ENCODE data around the gene PRIM2.
"Not testable (repeated sequence)": the region's sequence is repeated elsewhere in the genome, so short reads cannot be mapped to it uniquely, and the experiment has no call there.

Gene PRIM2

DNA sequence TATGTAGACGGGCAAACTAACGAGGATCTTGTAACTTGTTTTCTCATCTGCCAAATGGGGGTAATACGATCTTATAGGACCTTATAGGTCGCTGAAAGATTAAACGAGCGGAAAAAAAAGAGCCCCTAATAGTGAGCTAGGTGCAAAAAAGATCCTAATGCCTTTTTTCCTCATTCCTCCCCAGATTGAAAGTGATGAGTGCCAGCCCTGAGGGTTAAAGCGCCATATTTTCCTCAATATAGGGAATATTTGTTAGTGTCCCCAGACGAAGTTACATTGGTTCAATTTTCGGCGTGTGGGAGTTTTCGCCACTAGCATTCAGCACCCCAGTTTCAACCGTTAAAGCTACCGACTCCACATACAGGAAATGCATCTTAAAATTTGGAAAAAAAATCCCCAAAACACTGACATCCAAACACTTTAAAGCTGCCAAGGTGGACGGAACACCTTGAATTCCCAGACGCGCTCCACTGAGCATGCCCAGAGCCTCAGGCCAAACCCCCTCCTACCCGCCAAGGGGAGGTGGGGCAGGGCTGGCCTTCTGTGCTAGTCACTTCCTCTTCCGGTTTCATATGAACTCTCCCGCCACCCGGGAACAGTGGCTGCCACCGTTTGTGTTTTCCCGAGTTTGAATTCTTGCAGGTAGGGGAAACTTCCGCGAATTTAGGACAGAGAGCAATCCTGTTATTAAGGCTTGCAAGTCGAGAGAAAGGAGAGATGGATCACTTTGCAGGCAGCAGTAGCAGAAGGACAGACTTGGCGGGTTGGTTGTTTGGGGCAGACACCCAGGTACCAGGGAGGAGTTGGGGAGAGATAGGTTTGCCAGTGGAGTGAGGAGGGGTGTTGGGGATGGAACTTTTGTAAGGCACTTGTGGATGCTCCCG lies at the start of gene PRIM2:
Gene PRIM2, plus strand, starts transcription at position 571 of the 884 bp plus-strand sequence. CDS start 816 bp downstream, outside the sequence.
- peak; percentile 92 for FAIRE-seq

- no peak for FAIRE-seq
Observed at GRCh38 chr6:57268294-57268640, 49.2 kb upstream of the PRIM2 start.

DNA sequence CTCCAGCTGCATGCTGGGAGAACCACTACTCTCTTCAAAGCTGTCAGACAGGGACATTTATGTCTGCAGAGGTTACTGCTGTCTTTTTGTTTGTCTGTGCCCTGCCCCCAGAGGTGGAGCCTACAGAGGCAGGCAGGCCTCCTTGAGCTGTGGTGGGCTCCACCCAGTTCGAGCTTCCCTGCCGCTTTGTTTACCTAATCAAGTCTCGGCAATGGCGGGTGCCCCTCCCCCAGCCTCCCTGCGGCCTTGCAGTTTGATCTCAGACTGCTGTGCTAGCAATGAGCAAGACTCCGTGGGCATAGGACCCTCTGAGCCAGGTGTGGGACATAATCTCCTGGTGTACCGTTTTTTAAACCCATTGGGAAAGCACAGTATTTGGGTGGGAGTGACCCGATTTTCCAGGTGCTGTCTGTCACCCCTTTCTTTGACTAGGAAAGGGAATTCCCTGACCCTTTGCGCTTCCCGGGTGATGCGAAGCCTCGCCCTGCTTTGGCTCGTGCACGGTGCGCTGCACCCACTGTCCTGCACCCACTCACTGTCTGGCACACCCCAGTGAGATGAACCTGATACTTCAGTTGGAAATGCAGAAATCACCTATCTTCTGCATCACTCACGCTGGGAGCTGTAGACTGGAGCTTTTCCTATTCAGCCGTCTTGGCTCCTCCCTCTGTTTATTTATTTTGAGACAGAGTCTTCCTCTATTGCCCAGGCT lies 43.2 kb upstream of the PRIM2 start:
- FAIRE-seq = not testable (repeated sequence)

GRCh38 chr6:57275384-57275783 lies 42.0 kb upstream of the PRIM2 start:
- no peak for FAIRE-seq

- FAIRE-seq = no peak
Observed at GRCh38 chr6:57276946-57277345, 40.5 kb upstream of the PRIM2 start.

GRCh38 chr6:57278570-57278969 lies 38.9 kb upstream of the PRIM2 start:
- no peak for FAIRE-seq

- FAIRE-seq = no peak
Observed at GRCh38 chr6:57279013-57279412, 38.4 kb upstream of the PRIM2 start.

DNA sequence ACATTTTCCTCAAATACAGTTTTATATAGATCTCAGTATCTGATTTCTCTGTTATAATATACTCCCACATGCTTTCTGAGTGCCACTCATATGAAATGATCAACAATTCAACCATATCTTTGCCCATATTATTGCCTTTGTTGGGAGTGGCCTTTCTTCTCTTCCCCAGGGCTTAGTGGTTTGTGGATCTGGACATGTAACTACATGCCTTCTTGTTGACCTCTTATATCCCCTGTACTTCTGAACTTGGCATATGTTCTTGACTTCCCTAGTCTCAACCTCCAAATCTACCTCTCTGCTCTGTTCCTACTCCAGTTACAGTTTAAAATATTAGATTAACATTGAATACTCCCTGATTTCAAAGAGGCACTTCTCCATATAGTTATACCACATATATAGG lies 34.3 kb upstream of the PRIM2 start:
- FAIRE-seq = no peak

DNA sequence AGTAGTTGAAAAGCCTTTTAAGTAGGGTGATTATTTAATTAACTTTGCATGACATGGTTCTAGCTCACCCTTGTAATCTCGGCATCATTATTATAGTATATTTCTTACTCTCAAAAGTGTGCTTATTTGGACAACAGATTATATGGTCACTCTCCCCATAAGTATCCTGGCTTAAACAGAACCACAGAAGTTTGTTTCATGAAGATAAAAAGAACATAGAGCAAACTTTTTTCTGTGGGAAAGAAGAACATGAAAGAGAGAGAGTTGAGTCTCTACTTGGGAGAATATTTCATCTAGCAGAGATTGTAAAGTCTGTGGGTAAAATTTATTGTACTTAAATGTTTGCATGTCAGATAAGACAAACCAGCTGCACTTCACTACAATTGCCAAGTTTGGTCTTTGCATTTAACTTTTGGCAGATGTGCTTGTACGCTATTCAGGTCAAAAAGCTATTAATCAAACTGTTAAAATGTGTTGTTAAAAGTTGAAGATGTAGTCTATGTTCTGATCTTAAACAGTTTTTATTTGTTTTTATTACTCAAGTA lies 33.4 kb upstream of the PRIM2 start:
- FAIRE-seq = no peak

DNA sequence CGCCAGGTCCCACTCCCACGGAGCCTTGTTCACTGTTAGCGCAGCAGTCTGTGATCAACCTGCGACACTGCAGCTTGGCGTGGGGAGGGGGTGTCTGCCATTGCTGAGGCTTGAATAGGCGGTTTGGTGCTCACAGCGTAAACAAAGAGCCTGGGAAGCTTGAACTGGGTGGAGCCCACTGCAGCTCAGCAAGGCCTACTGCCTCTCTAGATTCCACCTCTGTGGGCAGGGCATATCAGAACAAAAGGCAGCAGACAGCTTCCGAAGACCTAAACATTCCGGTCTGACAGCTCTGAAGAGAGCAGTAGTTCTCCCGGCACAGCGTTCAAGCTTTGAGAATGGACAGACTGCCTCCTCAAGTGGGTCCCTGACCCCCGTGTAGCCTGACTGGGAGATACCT lies 29.3 kb upstream of the PRIM2 start:
- not testable (repeated sequence) for FAIRE-seq

DNA sequence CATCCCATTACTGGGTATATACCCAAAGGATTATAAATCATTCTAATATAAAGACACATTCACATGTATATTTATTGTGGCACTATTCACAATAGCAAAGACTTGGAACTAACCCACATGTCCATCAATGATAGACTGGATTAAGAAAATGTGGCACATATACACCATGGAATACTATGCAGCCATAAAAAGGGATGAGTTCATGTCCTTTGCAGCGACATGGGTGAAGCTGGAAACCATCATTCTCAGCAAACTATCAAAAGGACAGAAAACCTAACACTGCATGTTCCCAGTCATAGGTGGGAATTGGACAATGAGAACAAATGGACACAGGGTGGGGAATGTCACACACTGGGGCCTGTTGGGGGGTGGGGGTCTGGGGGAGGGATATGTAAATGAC lies 24.0 kb upstream of the PRIM2 start:
- FAIRE-seq = not testable (repeated sequence)

DNA sequence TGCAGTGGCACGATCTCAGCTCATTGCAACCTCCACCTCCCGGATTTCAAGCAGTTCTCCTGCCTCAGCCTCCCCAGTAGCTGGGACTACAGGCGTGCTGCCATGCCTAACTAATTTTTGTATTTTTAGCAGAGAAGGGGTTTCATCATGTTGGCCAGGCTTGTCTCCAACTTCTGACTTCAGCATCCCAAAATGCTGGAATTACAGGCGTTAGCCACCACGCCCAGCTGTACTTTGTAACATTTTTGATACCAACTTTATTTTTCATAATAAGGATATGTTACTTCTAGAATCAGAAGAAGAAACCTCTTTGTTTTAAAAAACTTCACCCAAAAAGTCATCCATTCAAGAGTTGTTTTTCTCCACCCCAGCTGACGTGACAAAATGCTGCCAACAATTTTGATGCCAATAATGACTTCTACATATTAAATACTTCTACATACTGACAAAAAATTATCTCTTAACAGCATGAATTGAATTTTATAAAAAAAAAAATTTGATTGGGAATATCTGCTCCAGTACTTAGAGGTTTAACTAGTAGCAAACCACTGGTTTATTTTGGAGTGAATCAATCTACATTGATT lies 22.5 kb upstream of the PRIM2 start:
- no peak for FAIRE-seq

DNA sequence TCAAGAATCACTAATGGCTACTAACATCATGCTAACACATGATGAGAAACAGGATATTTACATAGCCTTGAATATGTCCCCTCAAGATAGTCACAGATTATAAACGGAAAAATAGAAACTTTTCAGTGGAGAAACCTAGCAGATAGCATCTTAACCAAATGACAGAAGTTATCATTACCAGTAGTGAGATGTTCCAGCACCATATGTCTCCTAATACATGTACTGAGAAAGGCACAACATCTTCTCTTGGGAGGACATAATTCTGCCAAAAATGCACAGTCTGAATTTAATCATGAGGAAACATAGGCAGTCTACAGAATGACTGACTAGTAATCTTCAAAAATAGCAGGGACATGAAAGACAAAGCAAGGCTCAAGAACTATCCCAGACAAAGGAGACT lies 19.9 kb upstream of the PRIM2 start:
- no peak for FAIRE-seq

DNA sequence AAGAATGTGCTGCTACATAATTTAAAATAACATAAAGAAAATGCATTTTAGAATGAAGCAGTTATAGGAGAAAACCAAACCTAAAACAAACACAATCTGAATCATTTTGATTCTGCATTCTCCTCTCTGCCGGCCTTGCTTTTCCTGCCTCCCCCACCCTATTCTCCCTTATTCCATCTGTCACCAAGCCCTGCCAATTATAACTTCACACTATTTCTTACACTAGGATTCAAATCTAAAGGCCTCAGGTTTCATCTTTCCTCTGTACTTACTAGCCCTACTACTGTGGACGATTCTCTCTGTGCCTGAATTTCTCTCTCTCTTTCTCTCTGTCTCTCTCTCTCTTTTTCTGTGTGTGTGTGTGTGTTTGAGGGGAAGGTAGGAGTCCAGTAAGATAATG lies 18.7 kb upstream of the PRIM2 start:
- no peak for FAIRE-seq

GRCh38 chr6:57301757-57302156 lies 15.7 kb upstream of the PRIM2 start:
- FAIRE-seq = no peak

GRCh38 chr6:57302477-57302876 lies 15.0 kb upstream of the PRIM2 start:
- no peak for FAIRE-seq

DNA sequence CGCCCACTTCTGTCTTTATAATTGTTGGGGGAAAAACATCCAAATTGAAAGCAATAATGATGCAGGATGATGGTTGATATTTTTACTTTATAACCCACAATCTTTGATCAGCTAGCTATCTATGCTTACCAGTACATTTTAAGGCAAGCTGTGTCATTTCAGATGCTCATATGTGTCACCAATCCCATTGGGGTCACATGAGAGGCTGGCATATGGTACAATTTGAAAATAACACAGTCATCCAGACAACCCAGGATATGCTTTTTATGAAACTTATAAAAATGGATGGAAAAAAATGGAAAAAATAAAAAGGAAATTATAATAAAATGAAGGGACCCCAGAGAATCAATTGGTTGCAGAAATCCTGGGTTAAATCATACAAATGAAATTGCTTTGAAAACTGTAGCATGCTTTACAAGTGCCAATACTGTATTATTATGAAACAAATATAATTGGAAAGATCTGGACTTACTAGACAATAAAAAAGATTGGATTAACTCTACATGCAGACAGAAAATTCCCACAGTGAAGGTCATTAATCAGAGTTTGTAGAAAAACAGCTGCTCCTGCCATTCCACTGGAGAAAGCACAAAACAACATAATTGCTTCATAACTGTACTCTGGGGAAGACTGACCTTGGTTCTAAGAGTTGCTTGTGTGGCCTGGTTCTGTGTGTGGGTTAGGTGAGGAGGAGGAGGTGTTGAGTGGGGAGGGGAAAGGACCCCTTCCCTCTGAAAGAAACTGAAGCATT lies 13.3 kb upstream of the PRIM2 start:
- no peak for FAIRE-seq

- no peak for FAIRE-seq
Observed at GRCh38 chr6:57305107-57305506, 12.3 kb upstream of the PRIM2 start.

GRCh38 chr6:57305761-57306160 lies 11.7 kb upstream of the PRIM2 start:
- FAIRE-seq = no peak

DNA sequence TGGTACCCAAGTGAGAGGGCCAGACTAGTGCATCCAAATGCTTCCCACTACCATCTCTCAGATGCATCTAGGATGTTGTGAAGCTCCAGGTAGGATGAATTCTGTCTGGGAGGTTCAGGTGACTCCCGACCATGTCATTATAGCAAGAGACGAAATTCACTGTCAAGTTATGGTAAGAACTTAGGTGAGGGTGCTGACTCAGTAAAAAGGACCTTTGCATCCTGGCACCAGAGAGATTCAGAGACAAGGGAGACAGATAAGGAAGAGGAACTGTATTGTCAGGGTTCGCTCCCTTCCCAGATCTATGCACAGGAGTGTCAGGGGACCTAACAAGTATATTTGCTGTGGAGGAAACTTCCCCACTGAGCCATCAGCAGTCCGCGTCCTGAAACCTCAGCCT lies 11.2 kb upstream of the PRIM2 start:
- FAIRE-seq = no peak

DNA sequence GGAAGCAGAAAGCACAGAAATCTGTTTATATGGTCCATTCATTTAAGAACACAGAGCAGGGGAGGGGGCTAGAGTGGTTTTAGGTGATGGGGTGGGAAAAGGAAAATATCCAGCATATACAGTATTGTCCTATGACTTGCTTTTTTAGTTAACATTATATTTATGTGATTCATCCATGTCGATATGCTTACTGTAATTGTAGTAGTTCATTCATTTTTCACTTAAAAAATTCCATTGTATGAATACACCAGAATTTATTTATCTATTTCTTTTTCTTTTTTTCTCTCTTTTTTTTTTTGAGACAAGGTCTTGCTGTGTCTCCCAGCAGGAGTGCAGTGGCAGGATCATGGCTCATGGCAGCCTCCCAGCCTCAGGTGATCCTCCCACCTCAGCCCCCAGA lies 9.6 kb upstream of the PRIM2 start:
- no peak for FAIRE-seq

- peak; percentile 90 for FAIRE-seq
Observed at GRCh38 chr6:57308755-57309154, 8.7 kb upstream of the PRIM2 start.
